Small intestine (tissue), 7 donors: ENCODE measurements around the gene NHS. TPM values are rescaled to one million over a fixed set of nuclear protein-coding genes. Genes with fewer than 3 reads are reported as not detected.
"Not testable (repeated sequence)": the region's sequence is repeated elsewhere in the genome, so short reads cannot be mapped to it uniquely, and the experiment has no call there.

Experiments
- DNase-seq, 2 donors: peaks; one replicate each; pipeline versions ENCODE4 v3.0.0 to v3.0.0-alpha.2; 2013
- FAIRE-seq: peaks from 2 replicates; lab custom pipeline; 2012; peaks lifted over from hg19 to GRCh38; lab: Jason Lieb, UNC
- H3K27ac ChIP-seq, 3 donors: one replicate each; pipeline ENCODE4 v1.5.1; 2013; ENCODE audit warnings: low read length in 2 of 3, mild to moderate bottlenecking in 2 of 3, control low read depth in 1 of 3, inconsistent platforms in 1 of 3, low read depth in 1 of 3, moderate library complexity in 1 of 3
- H3K27me3 ChIP-seq, 3 donors: one replicate each; pipeline ENCODE4 v1.6.1; 2013; ENCODE audit warnings: low read length in 3 of 3, inconsistent platforms in 1 of 3; ENCODE audit not compliant: control insufficient read depth in 3 of 3, insufficient read depth in 3 of 3
- H3K36me3 ChIP-seq, 3 donors: one replicate each; pipeline ENCODE4 v1.6.1; 2013; ENCODE audit warnings: low read length in 3 of 3, inconsistent platforms in 1 of 3, low read depth in 1 of 3, mild to moderate bottlenecking in 1 of 3, moderate library complexity in 1 of 3; ENCODE audit not compliant: control insufficient read depth in 3 of 3, insufficient read depth in 2 of 3
- H3K4me1 ChIP-seq, 3 donors: one replicate each; pipeline ENCODE4 v1.6.1; 2013; ENCODE audit warnings: low read length in 2 of 3, inconsistent platforms in 1 of 3, low read depth in 1 of 3, mild to moderate bottlenecking in 1 of 3, moderate library complexity in 1 of 3; ENCODE audit not compliant: control insufficient read depth in 3 of 3, insufficient read depth in 2 of 3
- H3K4me3 ChIP-seq, 3 donors: one replicate each; pipeline ENCODE4 v1.5.1; 2013; ENCODE audit warnings: low read length in 3 of 3, control low read depth in 1 of 3, inconsistent platforms in 1 of 3, low read depth in 1 of 3, mild to moderate bottlenecking in 1 of 3, moderate library complexity in 1 of 3
- H3K9me3 ChIP-seq, 2 donors: one replicate each; pipeline ENCODE4 v1.6.1; 2013; ENCODE audit warnings: low read depth in 1 of 2, low read length in 1 of 2; ENCODE audit not compliant: control insufficient read depth in 2 of 2, insufficient read depth in 1 of 2
- WGBS, 3 donors: extraction: QIAGEN DNeasy Blood & Tissue Kit; methylation state at CpG; one replicate each; pipeline ENCODE4 v1.1.7; 2013; 5-methylcytosine and 5-hydroxymethylcytosine counted together
- polyA plus RNA-seq, 4 donors: library from polyadenylated mRNA; stranded (reverse) in 3 of 4; unstranded in 1 of 4; fragments of 200-250 nt in 3 of 4; fragments of 120-200 nt in 1 of 4; gene quantifications; one replicate each; pipeline versions ENCODE4 v1.2.1 to v1.2.3, GENCODE V29; 2013
- donor health status: healthy with polysubstance abuse.
- donor health status: control.
- donor health status: control.
- donor health status: Bipolar disorder and iron deficiency.
- donor health status: healthy.

NHS gene
- polyA plus RNA-seq, 4 donors: under 0.01 to 5.8 (median 0.79) TPM

- Histone ChIP-seq H3K4me1 (peaks cover 0 to 2% (median 0%) of the 10 kb centered on the region in 3 donors), H3K9me3 (no peaks in the 10 kb centered on the region), H3K27ac (no peak overlapping the region), H3K27me3 (no peaks in the 10 kb centered on the region), H3K4me3 (no peak overlapping the region), H3K36me3 (no peaks in the 10 kb centered on the region)
- no peak for DNase-seq
- FAIRE-seq: no peak
Observed at GRCh38 chrX:17441965-17442364, 67.0 kb downstream of the NHS start.

- peak; percentile 67 to 72 for DNase-seq
- peak overlapping the region in 1 of 3 donors; percentile 22 for H3K27ac ChIP-seq
Observed at GRCh38 chrX:17442898-17443297, 67.9 kb downstream of the NHS start.

GRCh38 chrX:17443556-17443955 lies 68.6 kb downstream of the NHS start:
- Histone ChIP-seq H3K9me3 (no peaks in the 10 kb centered on the region), H3K4me1 (peaks cover 0 to 2% (median 0%) of the 10 kb centered on the region in 3 donors), H3K27me3 (no peaks in the 10 kb centered on the region), H3K27ac (no peak overlapping the region), H3K36me3 (no peaks in the 10 kb centered on the region), H3K4me3 (no peak overlapping the region)
- FAIRE-seq (no peak), DNase-seq (no peak)
- 77 to 80% (median 78%) methylated on average over 4 of the region's 4 CpGs for WGBS, 3 donors

More at GRCh38 chrX:17442898-17443297, 67.9 kb downstream of the NHS start:
- peaks cover 0 to 2% (median 0%) of the 10 kb centered on the region in 3 donors for H3K4me1 ChIP-seq
- WGBS, 3 donors: 32 to 77% (median 69%) methylated on average over 3 of the region's 3 CpGs
- no peak overlapping the region for H3K4me3 ChIP-seq
- H3K27me3 ChIP-seq: no peaks in the 10 kb centered on the region
- no peaks in the 10 kb centered on the region for H3K36me3 ChIP-seq
- no peak for FAIRE-seq
- H3K9me3 ChIP-seq: no peaks in the 10 kb centered on the region

GRCh38 chrX:17446269-17446668 lies 71.3 kb downstream of the NHS start:
- FAIRE-seq, H3K27me3 ChIP-seq, H3K27ac ChIP-seq, H3K9me3 ChIP-seq, DNase-seq, H3K4me3 ChIP-seq, H3K36me3 ChIP-seq, H3K4me1 ChIP-seq: not testable (repeated sequence)
- 75 to 93% (median 93%) methylated on average over 3 to 5 of the region's 5 CpGs for WGBS, 3 donors

GRCh38 chrX:17448188-17448587 lies 73.2 kb downstream of the NHS start:
- no peak for FAIRE-seq

GRCh38 chrX:17449866-17450265 lies 74.9 kb downstream of the NHS start:
- H3K9me3 ChIP-seq: no peaks in the 10 kb centered on the region
- no peaks in the 10 kb centered on the region for H3K36me3 ChIP-seq
- 83 to 87% (median 85%) methylated on average over 2 of the region's 2 CpGs for WGBS, 3 donors
- FAIRE-seq (no peak), DNase-seq (no peak)
- H3K4me1 ChIP-seq: peaks cover 0 to 3% (median 0%) of the 10 kb centered on the region in 3 donors
- no peak overlapping the region for H3K27ac ChIP-seq
- H3K27me3 ChIP-seq: no peaks in the 10 kb centered on the region
- no peak overlapping the region for H3K4me3 ChIP-seq

More at GRCh38 chrX:17448188-17448587, 73.2 kb downstream of the NHS start:
- H3K27ac ChIP-seq: no peak overlapping the region
- peaks cover 0 to 3% (median 2%) of the 10 kb centered on the region in 3 donors for H3K4me1 ChIP-seq
- no peak for DNase-seq
- no peaks in the 10 kb centered on the region for H3K27me3 ChIP-seq
- no peaks in the 10 kb centered on the region for H3K36me3 ChIP-seq
- no peaks in the 10 kb centered on the region for H3K9me3 ChIP-seq
- H3K4me3 ChIP-seq: no peak overlapping the region
- 23 to 58% (median 50%) methylated on average over 2 of the region's 2 CpGs for WGBS, 3 donors

GRCh38 chrX:17453788-17454187 lies 78.8 kb downstream of the NHS start:
- no peak overlapping the region for H3K4me3 ChIP-seq
- DNase-seq (no peak), FAIRE-seq (no peak)
- peaks cover 0 to 4% (median 0%) of the 10 kb centered on the region in 3 donors for H3K27me3 ChIP-seq
- H3K36me3 ChIP-seq: no peaks in the 10 kb centered on the region
- H3K9me3 ChIP-seq: no peaks in the 10 kb centered on the region
- peaks cover 0 to 3% (median 0%) of the 10 kb centered on the region in 3 donors for H3K4me1 ChIP-seq
- H3K27ac ChIP-seq: no peak overlapping the region

- no peak overlapping the region for H3K27ac ChIP-seq
- no peaks in the 10 kb centered on the region for H3K4me1 ChIP-seq
- DNase-seq (no peak), FAIRE-seq (no peak)
- no peak overlapping the region for H3K4me3 ChIP-seq
- 71 to 84% (median 82%) methylated on average over 6 of the region's 6 CpGs for WGBS, 3 donors
- H3K9me3 ChIP-seq: no peaks in the 10 kb centered on the region
- H3K36me3 ChIP-seq: no peaks in the 10 kb centered on the region
- peaks cover 0 to 4% (median 0%) of the 10 kb centered on the region in 3 donors for H3K27me3 ChIP-seq
Observed at GRCh38 chrX:17456526-17456925, 81.5 kb downstream of the NHS start.

GRCh38 chrX:17459008-17459611 lies 84.1 kb downstream of the NHS start:
- no peaks in the 10 kb centered on the region for H3K4me1 ChIP-seq
- peaks cover 0 to 4% (median 0%) of the 10 kb centered on the region in 3 donors for H3K27me3 ChIP-seq
- FAIRE-seq (no peak), DNase-seq (no peak)
- WGBS, 3 donors: 40 to 51% (median 45%) methylated on average over 4 of the region's 4 CpGs
- no peaks in the 10 kb centered on the region for H3K9me3 ChIP-seq
- no peak overlapping the region for H3K4me3 ChIP-seq
- H3K36me3 ChIP-seq: no peaks in the 10 kb centered on the region
- H3K27ac ChIP-seq: no peak overlapping the region
